ENCODE results near the gene PIK3CB. TPM values are rescaled to one million over a fixed set of nuclear protein-coding genes. Genes with fewer than 3 reads are reported as not detected.

The PIK3CB gene
- total RNA-seq, 1 donor from 2014 or later = 18.3 TPM

DNA sequence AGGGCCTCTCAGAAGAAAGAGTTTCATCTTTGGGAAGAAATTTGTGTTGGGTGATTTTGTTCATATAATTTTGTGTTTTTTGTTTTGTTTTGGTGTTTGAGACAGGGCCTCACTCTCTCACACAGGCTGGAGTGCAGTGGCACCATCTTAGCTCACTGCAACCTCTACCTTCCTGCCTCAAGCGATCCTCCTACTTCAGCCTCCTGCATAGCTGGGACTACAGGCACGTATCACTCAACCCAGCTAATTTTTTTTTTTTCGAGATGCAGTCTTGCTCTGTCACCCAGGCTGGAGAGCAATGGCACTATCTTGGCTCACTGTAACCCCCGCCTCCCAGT is 29.0 kb upstream of the PIK3CB start:
- DNase-seq (ENCODE audit: low spot score, unreplicated experiment) = no peak
- no peaks in the 10 kb centered on the region for H3K9me3 Mint-ChIP-seq (ENCODE audit: low read depth)
- no peaks in the 10 kb centered on the region for H3K27me3 Mint-ChIP-seq
- H3K4me3 Mint-ChIP-seq (ENCODE audit: low read depth) = no peak overlapping the region
- TF ChIP-seq, protein P1, sequence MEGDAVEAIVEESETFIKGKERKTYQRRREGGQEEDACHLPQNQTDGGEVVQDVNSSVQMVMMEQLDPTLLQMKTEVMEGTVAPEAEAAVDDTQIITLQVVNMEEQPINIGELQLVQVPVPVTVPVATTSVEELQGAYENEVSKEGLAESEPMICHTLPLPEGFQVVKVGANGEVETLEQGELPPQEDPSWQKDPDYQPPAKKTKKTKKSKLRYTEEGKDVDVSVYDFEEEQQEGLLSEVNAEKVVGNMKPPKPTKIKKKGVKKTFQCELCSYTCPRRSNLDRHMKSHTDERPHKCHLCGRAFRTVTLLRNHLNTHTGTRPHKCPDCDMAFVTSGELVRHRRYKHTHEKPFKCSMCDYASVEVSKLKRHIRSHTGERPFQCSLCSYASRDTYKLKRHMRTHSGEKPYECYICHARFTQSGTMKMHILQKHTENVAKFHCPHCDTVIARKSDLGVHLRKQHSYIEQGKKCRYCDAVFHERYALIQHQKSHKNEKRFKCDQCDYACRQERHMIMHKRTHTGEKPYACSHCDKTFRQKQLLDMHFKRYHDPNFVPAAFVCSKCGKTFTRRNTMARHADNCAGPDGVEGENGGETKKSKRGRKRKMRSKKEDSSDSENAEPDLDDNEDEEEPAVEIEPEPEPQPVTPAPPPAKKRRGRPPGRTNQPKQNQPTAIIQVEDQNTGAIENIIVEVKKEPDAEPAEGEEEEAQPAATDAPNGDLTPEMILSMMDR (IDR thresholded peaks at IDR 0.05; ENCODE audit: unreplicated experiment) = no peak
- H3K27ac Mint-ChIP-seq = peak overlapping the region; percentile 95
- no peaks in the 10 kb centered on the region for H3K36me3 Mint-ChIP-seq (ENCODE audit: insufficient read depth)
- H3K4me1 Mint-ChIP-seq (ENCODE audit: low read depth) = peaks cover 24% of the 10 kb centered on the region

DNA sequence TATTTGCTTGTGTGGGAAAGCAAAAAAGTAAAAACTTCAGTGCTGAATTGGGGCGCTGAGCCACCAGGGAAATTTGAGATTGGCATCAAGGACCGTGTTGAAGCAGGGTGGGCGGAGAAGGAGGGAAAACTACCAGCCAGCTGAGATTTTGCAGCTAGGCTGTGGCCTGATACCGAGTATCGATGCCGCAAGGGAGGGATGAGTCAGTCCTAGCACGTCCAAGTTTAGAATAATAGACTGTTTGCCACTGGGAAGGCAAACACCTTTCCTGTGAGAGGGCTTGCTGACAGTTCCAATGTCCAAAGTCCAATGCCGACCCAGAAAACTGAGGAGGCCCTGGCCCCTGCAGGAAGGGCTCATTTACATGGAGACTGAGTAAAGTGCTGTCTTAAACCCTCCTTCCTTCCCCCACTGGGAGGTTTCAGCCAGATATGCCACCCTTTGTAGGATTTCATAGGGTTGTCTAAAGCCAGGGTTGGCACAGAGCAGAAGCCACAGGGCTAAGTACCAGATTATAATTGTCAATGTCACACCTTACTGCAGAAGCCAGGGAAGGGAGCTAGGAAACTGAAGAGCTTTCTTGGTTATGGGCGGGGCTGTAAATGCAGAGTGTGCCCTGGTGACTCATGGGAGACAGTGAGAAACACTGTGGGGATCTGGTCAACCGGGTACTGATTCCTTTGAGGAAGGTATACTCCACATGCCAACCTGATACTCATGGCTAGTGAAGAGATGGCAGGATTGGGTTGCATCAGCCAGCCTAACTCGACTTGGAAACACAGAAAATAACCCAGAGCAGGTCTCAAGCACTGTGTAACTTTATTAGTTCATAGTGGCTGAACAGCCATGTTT is 28.4 kb upstream of the PIK3CB start:
- Mint-ChIP-seq H3K36me3 (ENCODE audit: insufficient read depth) (no peaks in the 10 kb centered on the region), H3K4me3 (ENCODE audit: low read depth) (peak overlapping the region; percentile 9), H3K4me1 (ENCODE audit: low read depth) (peaks cover 24% of the 10 kb centered on the region), H3K27ac (peak overlapping the region; percentile 95), H3K27me3 (no peaks in the 10 kb centered on the region), H3K9me3 (ENCODE audit: low read depth) (no peaks in the 10 kb centered on the region)
- DNase-seq (ENCODE audit: low spot score, unreplicated experiment) = peak; percentile 19
- TF ChIP-seq, protein P1 (IDR thresholded peaks at IDR 0.05; ENCODE audit: unreplicated experiment) = no peak

DNA sequence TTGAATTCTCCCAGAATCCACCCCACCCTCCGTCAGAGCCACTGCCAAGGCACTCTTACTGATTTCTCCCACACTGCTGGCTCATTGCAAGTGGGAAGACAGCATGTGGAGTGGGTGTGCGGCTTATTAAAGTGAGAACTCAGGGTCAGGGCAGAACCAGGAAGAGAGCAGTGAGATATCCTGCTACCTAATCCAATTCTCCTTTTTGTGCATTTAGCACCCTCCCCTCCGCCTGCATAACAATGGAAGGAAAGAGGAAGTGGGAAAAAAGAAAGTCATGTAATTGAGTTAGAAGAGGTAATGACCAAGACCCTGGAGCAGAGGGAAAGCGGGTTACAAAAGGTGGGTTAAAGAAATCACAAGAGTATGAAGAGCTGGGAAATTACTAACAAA is 27.8 kb upstream of the PIK3CB start:
- Mint-ChIP-seq H3K27ac (peak overlapping the region; percentile 95), H3K4me1 (ENCODE audit: low read depth) (peaks cover 24% of the 10 kb centered on the region), H3K36me3 (ENCODE audit: insufficient read depth) (no peaks in the 10 kb centered on the region), H3K4me3 (ENCODE audit: low read depth) (peak overlapping the region; percentile 9), H3K27me3 (no peaks in the 10 kb centered on the region), H3K9me3 (ENCODE audit: low read depth) (no peaks in the 10 kb centered on the region)
- no peak for DNase-seq (ENCODE audit: low spot score, unreplicated experiment)
- TF ChIP-seq, protein P1 (IDR thresholded peaks at IDR 0.05; ENCODE audit: unreplicated experiment) = no peak

DNA sequence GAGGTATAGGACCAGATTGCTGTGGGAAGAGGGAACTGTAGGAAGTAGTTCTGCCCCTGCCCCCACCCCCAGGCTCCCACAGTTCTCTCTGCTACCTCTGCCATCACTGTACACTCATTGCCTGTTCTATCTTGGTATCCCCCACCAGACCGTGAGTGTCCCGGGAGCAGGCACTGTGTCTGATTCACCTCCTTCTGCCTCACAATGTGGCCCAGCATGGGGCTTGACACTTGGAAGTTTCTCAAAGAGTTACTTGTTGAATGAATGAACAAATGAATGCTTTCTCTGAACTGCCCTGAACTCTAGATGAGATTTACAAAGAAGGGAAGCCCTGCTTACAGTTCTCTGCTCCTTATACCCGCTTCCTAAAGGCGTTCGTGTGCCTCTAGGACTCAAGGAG is 27.1 kb upstream of the PIK3CB start:
- Mint-ChIP-seq H3K4me1 (ENCODE audit: low read depth) (peaks cover 22% of the 10 kb centered on the region), H3K9me3 (ENCODE audit: low read depth) (no peaks in the 10 kb centered on the region), H3K27me3 (no peaks in the 10 kb centered on the region), H3K27ac (peak overlapping the region; percentile 95), H3K36me3 (ENCODE audit: insufficient read depth) (no peaks in the 10 kb centered on the region), H3K4me3 (ENCODE audit: low read depth) (no peak overlapping the region)
- no peak for DNase-seq (ENCODE audit: low spot score, unreplicated experiment)
- TF ChIP-seq, protein P1 (IDR thresholded peaks at IDR 0.05; ENCODE audit: unreplicated experiment) = no peak

DNA sequence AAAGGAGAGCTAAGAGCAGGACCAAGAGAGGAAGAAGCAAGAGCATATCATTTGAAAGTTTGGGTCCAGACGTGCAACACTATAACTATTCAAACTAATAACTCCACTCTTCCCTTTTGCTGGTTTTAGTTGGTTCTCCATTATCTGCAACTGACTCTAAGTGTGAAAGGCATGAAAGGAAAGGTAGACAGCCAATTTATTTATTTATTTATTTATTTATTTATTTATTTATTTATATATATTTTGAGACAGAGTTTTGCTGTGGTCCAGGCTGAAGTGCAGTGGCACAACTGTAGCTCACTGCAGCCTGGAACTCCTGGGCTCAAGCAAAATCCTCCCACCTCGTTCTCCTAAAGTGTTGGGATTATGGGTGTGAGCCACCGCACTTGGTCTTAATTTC is 22.1 kb upstream of the PIK3CB start:
- Mint-ChIP-seq H3K36me3 (ENCODE audit: insufficient read depth) (no peaks in the 10 kb centered on the region), H3K27me3 (no peaks in the 10 kb centered on the region), H3K4me1 (ENCODE audit: low read depth) (peaks cover 1% of the 10 kb centered on the region), H3K27ac (no peak overlapping the region), H3K9me3 (ENCODE audit: low read depth) (no peaks in the 10 kb centered on the region), H3K4me3 (ENCODE audit: low read depth) (no peak overlapping the region)
- TF ChIP-seq, protein P1 (IDR thresholded peaks at IDR 0.05; ENCODE audit: unreplicated experiment) = no peak
- DNase-seq (ENCODE audit: low spot score, unreplicated experiment) = no peak
